Left renal pelvis (tissue), 4 donors: ENCODE data around the gene TTLL9. TPM values are rescaled to one million over a fixed set of nuclear protein-coding genes. Genes with fewer than 3 reads are reported as not detected.

Experiments
- DNase-seq, 4 donors: peaks; one replicate each; pipeline ENCODE4 v3.0.0-alpha.2; 2013; ENCODE audit warnings: low read depth in 4 of 4, low spot score in 3 of 4
- polyA plus RNA-seq, 4 donors: library from polyadenylated mRNA; unstranded; fragments of 120-200 nt; gene quantifications; one replicate each; pipeline ENCODE4 v1.2.1, GENCODE V29; 2013; ENCODE audit not compliant: insufficient read length in 4 of 4

TTLL9 gene
- polyA plus RNA-seq, 4 donors: 0.48 to 6.2 (median 2.5) TPM

GRCh38 chr20:31857861-31858759 lies 12.3 kb upstream of the TTLL9 start:
- no peak for DNase-seq

- no peak for DNase-seq
These were observed 11.7 kb upstream of the TTLL9 start for GRCh38 chr20:31858760-31859083.

DNA sequence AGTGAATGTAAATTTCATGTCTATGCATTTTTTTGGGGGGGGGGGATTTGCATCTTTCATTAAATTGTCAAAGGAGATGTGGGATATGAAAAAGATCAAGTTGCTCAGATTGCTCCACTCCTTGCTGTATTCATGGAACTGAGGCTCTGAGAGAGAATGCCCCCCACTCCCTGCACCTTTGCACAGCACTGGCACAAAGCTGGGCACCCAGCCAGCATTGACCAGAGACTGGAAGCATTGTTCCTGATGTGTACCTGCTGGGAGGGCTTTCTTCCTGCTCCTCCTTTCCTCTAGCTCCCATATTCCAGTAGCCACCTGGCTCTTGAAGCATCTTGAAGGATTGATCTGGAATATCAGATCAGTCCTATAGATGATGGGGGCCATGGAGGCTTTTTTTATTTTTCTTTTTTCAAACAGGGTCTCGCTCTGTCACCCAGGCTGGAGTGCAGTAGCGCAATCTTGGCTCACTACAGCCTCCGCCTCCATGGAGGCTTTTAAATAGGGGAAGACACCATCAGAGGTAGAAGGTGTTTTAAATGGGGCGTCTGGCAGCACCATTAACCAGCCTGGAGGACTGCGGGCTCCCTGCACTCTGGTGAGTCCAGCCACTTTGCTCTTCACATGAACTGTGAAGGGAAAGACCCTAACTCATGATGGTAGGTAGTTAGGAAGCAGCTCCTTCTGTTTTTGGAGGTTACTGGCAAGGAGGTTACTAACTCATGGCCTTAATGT lies 11.0 kb upstream of the TTLL9 start:
- DNase-seq: no peak

GRCh38 chr20:31859998-31860380 lies 10.4 kb upstream of the TTLL9 start:
- no peak for DNase-seq

- no peak for DNase-seq
These were observed 9.9 kb upstream of the TTLL9 start for GRCh38 chr20:31860390-31861134.

- DNase-seq: no peak
These were observed 9.4 kb upstream of the TTLL9 start for GRCh38 chr20:31861135-31861384.

DNA sequence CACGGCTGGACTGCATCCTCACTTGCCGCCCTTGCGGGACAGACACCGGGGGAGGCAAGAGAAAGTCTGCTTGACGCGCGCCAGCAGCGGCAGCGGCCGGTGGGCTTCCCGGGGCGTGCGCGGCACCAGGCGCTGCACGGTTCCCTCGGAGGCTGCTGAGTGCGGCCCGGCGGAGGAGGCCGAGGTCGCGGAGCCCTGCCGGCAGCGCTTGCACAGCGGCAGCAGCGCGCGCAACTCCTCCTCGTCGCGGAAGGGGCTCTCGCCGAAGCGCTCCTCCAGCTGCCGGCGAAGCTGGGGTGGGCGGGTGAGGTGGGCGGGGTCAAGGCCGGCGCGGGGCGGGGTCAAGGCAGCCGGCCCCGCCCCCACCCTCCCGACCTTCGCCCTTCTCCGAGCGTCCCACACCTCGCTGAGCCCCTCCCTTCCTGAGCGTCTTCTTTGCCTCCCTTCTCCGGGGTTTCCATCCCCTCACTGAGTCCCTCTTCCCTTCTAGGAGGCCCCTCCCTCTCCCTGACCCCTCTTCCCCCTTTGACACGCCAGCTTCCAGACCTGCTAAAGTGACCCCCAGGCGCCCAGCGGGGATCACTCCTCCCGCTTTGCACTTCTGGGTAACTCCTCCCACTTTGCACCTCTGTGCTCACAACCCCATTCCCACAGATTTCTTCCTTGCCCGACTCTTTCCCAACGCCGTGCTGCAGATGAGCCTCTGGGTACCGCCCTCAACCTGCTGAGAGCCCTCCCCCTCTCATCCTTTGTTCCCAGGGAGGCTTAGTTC lies 8.9 kb upstream of the TTLL9 start:
- DNase-seq: peak in 2 of 4 donors; percentile 51 to 54

DNA sequence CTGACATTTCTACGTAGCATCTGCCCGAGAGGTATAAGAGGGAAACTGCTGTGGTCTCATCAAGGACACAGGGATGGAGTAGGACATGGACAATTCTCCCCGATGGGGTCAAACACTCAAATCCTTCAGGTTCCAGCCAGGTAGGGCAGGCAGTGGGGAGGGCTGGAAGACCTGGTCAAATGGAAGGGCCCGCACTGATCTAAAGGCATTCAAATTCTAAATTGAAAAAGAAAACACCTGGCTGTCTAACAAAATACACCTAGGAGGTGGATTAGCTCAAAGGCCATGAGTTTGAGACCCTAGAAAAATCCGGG lies 8.3 kb upstream of the TTLL9 start:
- no peak for DNase-seq

DNA sequence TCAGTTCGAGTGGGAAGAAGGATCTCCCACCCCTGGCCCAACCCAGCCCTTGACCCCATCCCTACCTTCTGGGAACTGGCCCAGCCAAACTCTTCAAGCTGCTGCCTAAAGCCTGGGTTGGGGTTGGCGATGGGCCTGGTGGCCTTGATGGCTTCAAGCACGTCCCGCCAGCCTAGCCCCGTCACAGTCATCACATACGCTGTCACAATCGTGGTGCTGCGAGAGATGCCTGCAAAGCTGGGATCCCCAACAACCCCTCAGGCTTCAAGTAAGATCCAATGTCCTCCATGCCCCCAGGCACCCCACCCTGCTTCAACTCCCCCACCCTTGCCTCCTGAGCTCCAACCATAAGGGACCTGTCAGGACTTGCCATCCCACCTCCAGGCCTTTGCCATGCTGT lies 7.9 kb upstream of the TTLL9 start:
- DNase-seq: no peak

DNA sequence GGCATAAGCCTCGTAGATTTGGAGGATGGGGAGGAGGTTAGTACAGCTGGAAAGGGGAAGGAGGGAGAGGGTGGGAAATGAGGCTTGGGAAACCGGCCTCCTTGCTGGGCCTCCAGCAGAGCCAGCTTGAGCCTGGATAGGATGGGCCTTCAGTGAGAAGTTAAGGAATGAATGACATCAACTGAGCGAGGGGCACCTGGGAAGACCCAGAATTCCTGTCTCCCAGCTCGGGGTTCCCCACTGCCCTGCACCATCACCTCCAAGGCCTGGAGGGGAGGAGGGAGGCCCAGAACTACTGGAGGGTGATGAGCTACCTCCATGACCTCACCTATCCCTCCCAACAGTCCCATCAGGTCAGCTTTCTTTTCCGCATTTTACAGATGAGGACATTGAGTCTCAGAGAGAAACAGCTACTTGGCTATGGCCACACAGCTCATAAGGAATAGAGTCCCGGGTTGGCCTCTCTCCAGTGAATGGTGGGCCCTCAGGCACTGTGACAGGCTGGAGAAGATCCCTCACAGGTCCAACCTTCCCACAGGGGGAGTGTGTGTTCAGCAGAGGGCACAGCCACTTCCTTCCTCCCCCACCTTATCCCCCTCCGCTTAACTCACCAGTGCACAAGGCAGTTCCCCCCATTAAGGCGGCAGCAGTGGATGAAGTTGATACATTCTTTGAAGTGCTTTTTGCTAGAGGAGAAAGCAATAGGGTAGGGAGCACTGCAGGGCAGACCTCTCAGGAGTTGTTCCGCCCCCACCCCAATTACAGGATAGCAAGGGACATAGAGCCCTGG lies 6.9 kb upstream of the TTLL9 start:
- DNase-seq: no peak

- no peak for DNase-seq
These were observed 5.7 kb upstream of the TTLL9 start for GRCh38 chr20:31864521-31865400.

DNA sequence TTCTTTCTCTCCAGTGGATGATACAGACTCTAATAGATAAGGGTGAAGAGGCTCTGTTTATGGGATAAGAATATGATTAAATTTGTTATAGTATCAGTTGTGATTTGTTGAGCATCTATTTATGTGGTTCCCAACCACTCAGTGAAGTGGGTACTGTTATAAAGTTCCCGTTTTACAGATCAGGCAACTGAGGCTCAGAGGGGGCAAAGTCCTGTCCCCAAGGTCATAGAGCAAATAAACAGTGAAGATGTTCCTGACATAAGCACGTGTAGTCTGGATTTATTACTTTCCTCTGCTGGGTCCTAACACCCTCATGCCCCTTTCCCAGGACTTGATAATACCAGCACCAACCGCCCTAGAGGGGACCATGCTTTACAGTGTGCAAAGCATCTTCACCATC lies 4.2 kb upstream of the TTLL9 start:
- DNase-seq: no peak

DNA sequence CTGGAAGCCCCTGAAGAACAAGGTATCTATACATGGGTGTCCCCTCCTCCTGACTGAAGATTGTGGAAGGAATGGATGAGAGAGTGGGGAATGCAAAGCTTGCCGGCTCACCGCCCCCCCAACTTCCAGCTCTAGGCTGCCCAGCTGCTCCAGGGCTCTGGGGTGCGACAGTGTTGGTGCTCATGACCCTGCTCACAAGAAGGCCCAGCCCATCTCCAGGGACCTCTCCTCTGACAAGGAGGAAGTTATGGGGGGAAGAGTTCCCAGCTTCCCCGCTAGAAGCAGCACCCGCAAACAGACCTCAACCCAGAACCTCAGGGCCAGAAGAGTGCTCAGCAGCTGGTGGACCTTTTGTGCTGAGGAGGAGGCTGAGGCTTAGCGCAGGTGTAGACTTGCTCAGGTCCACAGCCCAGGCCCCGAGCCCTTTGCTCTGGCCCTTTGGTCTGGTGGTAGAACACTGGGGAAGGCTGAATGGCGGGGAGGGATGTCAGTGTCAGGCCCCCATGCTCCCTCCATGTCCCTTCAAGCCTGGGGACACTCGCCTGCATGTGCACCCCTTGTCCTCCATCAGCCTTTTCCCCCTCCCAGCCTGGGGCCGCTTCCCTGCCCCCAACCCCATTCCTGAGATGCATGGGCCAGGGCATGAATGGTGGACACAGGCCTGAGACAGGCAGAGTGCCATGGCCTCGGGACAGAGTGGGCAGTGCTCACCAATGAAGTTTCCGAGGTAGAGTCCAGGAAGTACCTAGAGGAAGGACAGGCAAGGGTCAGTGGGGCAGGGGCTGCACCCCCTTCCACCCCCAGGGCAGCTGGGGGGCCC lies 1.4 kb upstream of the TTLL9 start:
- DNase-seq: no peak

DNA sequence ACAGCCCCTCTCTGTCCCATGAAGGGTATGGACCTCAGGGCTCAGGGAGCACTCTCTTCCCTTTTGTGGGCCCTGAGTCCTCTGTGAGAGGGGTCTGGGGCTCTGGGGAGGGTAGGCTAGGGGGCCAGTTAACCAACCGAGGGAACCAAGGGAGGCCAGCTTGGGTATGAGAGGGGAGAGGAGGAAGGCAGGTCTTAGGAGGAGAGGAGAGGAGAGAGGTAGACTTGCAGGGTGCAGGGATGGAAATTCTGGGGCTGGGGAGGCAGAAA lies 827 bp upstream of the TTLL9 start:
- no peak for DNase-seq

- no peak for DNase-seq
These were observed 538 bp downstream of the TTLL9 start for GRCh38 chr20:31870726-31871617.

- DNase-seq: no peak
These were observed 1.2 kb downstream of the TTLL9 start for GRCh38 chr20:31871618-31871954.

DNA sequence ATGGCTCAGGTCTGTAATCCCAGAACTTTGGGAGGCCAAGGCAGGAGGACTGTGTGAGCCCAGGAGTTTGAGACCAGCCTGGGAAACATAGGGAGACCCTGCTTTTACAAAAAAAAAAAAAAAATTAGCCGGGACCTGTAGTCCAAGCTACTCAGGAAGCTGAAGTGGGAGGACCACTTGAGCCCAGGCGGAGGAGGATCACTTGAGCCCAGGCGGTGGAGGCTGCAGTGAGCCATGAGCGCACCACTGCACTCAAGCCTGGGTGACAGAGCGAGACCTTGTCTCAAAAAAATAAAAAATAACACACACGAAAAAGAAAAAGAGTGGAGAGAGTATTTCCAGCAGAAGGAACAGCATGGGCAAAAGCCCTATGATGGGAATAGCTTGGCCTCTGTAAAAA lies 2.0 kb downstream of the TTLL9 start:
- DNase-seq: no peak

DNA sequence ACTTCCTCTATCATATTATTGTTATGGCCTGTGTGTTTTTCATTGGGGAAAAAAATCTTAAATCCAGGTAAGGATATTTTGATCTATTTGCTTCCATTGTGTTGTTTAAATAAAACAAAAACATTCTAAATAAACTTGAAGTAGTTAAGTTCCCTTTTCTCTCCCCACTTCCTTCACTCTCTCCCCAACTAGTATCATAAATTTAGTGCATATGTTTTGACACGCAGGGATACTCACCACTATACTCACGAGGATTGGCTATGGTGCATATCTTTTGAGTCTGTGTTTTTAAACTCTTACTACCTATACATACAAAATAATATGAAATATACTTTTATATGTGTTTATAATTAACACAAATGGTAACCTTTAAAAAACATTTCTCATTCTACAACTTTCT lies 5.2 kb downstream of the TTLL9 start:
- no peak for DNase-seq
